Measurements from ENCODE around the gene LUC7L.
"Not testable (repeated sequence)": the region's sequence is repeated elsewhere in the genome, so short reads cannot be mapped to it uniquely, and the experiment has no call there.

The LUC7L gene

GRCh38 chr16:228852-229730 is at the start of gene LUC7L:
Gene LUC7L, minus strand, starts transcription at chr16:229449. Its CDS starts 110 bp downstream, at chr16:229339.
- peak; percentile 87 for DNase-seq

DNA sequence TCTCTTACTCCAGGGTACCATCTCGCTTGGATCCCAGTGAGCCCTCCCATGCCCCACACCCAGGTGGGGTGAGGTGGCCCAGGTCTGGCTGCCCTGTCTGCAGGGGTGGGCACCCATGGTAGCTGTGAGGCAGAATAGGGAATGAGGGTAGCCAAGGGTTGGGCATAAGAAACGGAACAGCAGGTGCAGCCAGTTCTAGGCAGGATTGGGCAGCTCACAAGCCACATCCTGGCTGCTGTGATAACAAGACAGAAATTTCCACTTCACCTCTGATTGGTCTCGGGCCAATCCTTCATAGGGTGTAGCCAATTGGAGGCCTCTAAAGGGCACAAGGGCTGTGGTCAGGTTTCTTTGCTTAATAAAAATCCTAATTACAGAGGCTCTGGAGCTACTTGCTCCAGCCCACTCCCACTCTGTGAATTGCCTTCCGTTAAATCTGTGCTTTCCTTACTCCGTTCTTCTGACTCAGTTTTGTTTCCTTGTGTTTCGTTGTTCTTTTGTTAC is 49.7 kb upstream of the LUC7L start:
- peak; percentile 97 for DNase-seq

DNA sequence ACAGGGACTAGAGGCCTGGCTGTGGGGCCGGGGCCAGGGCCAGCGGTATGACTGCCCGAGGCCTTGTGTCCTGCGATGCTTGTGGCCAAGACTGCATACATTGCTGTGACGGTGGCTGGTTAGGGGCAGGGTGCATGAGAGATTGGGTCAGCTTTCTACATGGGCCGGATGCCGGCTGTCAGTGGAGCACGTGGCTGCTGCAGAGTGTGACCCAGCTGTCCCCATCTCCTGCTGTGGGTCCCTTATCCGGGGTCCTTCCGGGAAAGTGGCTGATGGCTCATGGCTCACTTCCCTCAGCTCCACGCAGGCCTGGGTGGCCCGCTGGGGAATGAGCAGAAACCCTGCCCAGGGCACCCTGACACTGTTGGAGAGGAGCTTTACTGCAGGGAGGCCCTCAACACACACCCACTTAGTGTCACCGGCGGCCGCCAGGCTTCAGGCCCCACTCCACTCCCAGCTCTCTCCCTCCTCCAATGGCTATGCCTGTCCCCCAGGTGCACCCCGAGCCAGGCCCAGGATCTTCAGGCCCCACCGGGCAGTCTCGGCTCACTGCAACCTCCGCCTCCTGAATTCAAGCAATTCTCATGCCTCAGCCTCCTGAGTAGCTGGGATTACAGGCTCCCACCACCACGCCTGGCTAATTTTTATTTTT is 47.3 kb upstream of the LUC7L start:
- no peak for DNase-seq

- no peak for DNase-seq
Measured at GRCh38 chr16:275786-276232, 46.6 kb upstream of the LUC7L start, which contains the start of gene RGS11. Gene RGS11, minus strand, starts transcription at chr16:275944. Its CDS starts 33 bp downstream, at chr16:275911.

- DNase-seq, result no peak
Measured at GRCh38 chr16:275041-275641, 45.9 kb upstream of the LUC7L start.

- peak; percentile 27 for DNase-seq
Measured at GRCh38 chr16:273547-274421, 44.5 kb upstream of the LUC7L start.

DNA sequence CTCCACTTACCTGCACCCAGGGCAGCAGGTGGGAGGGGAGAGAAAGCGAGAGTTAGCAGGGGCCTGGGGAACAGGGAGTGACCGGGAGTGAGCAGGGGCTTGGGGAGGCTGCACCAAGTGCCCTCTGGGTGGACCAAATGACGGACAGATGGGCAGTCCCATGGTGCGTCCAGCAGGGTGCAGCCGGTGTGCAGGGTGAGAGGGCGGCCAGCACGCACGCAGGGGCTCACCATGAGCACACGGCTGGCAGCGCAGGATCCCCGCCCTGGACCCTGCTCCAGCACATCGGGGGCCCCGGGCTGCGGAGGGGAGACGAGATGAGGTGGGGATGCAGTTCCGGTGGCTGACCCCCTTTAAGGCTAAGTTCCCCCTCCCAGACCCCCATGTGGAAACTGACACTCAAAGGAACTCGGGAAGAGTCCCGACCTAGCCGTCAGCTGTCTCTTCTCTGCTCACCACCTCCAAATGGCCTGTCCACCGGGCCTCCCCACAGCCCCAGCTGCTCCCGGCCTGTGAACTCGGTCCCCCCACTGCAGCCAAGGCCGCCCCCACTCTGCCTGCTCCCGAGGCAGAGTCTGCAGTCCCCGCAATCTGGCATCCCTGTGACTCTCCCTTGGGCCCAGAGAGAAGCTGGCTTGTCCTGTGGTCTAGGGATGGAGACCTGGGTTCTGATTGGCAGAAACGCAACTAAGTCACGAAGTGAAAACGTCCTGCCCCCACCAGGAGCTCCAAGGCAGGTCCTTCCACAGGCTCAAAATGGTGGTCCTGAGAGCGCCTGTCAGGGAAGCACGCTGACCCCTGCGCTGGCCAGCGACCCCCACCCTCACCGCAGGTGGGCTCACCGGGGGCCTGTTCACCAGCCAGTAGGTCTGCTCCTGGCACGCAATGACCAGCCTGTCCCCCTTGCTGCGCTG is 43.6 kb upstream of the LUC7L start:
- DNase-seq, result no peak

GRCh38 chr16:270381-271255 is 41.4 kb upstream of the LUC7L start:
- DNase-seq, result no peak

DNA sequence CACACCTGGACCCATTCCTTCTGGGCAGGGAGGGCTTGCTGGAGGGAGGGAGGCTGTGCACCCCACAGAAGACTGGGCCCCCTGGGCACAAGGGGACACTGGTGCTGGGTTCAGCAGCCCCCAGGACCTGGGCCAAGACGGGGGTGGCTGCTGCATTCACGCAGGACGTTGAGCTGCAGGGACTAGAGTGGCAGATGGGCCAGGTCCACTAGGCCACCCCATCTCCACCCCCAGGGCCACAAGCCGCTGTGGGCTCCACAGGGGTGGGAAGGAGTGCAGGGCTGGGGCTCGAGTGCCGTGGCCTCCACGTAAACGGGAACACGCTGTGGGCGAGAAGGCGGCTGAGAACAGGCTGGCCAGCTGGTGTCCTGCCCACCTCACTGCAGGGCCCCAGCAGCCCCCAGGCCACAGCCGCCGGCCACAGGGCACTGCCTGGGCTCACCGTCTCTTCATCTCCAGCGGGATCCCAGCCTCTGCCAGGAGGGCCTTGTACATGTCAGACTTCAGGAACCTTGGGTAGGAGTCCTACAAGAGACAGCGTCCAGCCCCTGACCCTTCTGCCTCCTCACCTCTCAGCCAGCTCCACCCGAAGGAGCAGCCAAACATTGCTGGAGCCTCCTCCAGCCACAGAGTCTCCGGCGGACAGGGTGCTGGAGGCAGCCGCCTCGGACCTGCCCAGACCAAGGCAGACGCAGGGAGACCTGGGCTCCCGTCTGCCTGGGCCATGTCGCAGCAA is 40.0 kb upstream of the LUC7L start:
- DNase-seq, result no peak

DNA sequence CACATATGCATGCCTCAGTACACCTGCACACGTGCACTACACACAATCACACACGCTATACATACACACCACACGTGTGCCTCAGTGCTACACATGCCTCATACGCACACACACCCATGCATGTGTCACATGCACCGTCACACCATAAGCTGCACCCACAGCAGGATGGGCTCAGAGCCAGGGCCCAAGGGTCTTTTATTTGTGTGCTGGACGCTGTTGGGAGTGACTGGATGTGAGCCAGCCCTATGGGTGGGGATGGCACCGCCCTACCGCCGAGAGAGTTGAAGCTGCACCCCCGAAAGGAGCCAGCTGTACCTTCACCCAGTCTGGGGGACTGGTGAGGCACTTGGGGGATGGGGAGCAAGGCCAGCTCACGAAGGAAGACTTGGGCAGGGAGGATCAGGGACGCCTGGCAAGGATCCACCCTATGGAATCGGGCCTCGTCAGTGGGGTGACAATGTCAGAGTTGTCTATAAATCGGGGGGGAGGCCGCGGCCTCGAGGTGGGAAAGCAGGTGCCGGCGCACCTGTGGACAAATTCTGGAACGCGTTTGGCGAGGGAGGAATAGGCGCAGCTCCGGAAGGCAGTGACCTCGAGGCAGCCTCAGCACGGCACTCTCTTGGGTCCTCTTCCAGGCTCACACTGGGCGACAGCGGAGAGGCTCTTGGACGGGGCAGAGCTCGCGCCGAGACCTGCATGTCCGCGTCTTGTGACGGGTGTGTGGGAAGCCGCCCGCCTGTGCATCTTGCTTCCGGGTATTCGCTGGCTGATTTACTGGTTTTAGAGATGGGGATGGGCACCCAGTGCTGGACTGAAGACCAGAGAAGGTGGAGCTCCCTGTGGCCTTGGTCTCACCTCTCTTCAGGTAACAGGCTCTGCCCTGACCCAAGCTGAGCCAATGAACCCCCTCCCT is 39.1 kb upstream of the LUC7L start:
- peak; percentile 67 for DNase-seq

DNA sequence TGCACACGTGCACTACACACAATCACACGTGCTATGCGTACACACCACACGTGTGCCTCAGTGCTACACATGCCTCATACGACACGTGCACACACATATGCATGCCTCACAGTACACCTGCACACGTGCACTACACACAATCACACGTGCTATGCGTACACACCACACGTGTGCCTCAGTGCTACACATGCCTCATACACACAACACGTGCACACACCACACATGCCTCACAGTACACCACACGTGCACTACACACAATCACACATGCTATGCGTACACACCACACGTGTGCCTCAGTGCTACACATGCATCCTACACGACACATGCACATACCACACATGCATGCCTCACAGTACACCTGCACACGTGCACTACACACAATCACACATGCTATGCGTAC is 38.3 kb upstream of the LUC7L start:
- DNase-seq, result not testable (repeated sequence)

DNA sequence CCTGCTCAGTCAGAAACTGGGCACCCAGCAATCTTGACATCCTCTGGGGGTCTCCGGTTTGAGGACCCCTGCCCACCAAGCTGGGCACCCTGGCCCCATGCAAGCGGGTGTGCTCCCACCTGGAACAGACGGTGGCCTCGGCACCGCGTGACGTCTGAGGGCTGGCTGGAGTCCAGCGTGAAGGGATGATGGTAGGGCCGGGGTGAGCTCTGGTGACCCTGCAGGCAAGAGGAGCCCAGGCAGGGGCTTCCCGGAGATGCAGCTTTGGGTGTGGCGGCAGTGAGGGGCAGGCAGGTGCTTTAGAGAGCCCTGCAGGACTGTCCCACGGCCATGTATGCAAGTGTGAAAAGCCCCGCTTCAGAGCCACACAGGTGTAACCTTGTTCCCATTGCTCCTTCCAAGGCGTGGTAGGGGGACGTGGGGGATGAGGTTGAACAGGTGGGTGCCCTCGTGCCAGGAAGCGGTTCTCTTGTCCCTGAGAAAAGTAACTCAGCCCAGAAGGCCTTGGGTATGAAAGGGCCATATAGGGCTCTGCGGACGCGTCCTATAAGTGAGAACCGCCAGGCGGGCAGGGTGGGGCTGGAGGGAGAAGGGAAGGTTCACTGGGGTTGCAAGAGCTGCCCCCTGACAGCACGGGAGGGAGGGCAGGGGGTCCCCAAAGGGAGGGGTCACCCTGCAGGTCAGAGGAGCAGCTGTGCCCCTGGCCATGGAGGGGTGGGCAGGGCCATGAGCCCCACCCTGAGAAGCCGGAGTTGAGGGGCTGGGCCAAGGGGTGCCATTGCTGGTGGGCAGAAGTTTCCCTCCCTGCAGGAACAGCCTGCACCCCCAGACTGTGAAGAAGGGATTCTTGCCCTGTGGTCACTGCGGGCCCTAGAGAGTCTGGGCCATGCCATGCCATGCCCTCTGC is 37.3 kb upstream of the LUC7L start:
- DNase-seq, result no peak

GRCh38 chr16:265711-266110 is 36.5 kb upstream of the LUC7L start:
- no peak for DNase-seq

DNA sequence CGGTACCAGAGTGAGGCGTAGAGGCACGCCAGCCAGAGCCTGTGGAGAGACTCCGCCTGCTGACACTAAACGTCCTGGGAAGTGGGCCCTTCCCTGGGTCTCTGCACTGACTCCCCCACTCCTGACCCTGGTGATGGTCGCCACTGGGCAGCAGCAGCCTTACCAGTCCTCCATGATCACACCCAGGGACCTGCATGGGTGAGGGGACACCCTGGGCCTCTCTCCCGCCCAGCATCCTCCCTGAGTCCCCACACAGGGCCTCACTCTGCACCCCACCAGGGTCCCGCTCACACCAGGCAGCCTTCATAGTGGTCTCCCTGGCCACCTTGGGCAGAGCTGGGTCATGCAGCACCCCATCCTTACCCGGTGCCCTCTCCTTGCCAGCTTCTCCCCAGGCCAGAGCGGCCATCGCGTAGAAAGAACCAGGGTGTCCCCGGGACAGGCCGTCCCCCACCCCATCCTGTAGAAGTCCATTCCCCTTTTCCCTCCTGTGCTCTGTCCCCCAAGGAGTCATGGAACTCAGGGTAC is 35.8 kb upstream of the LUC7L start:
- DNase-seq, result no peak

DNA sequence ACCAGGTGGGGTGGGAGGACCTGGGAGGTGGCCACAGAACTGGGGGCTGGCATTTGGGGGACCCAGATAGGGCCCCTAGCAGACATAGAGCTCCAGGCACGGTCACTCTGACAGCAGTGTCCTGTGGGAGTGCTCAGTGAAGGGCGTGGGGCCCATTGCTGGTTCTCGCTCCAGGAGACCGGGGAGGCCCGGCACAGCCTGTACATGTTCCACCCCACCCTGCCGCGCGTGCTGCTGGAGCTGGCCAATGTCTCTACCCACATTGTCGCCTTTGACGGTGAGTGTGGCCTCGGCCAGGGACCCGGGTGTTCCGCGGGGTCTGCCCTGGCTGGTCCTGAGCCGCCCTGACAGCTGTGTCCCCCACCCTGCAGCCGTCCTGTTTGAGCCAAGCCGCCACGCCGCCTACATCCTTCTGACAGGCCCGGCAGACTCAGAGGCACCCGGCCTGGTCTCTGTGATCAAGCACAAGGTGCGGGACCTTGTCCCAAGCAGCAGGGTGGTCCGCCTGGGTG is 35.2 kb upstream of the LUC7L start:
- no peak for DNase-seq

GRCh38 chr16:263944-264343 is 34.7 kb upstream of the LUC7L start:
- no peak for DNase-seq
